SK-N-SH treated with all-trans-retinoic acid at 6 μM for 48 hours (cell line): ENCODE results near the gene IFT80.

Experiments used
- ARNTL ChIP-seq: fragments of 450-650 bp; formaldehyde crosslinking; IDR thresholded peaks from 2 replicates; pipeline ENCODE4 v1.5.0; 2020; ENCODE audit warnings: low read depth, mild to moderate bottlenecking, moderate library complexity, borderline replicate concordance
- CSDC2 ChIP-seq: fragments of 250-450 bp; sonication (Bioruptor Pico); IDR thresholded peaks from 2 replicates; pipeline ENCODE4 v1.5.0; 2020; ENCODE audit warnings: mild to moderate bottlenecking, moderate library complexity
- RARB ChIP-seq: fragments of 250-450 bp; sonication (Bioruptor Pico); IDR thresholded peaks from 2 replicates; pipeline ENCODE4 v1.8.0; 2021; ENCODE audit warnings: mild to moderate bottlenecking, moderate library complexity
- TCF4 ChIP-seq: fragments of 250-450 bp; sonication (Bioruptor Pico); IDR thresholded peaks from 2 replicates; pipeline ENCODE4 v1.8.0; 2021; ENCODE audit warnings: mild to moderate bottlenecking, moderate library complexity, borderline replicate concordance
- ZC3H10 ChIP-seq: fragments of 250-450 bp; sonication (Bioruptor Pico); IDR thresholded peaks from 2 replicates; pipeline ENCODE4 v1.5.1; 2021; ENCODE audit warnings: mild to moderate bottlenecking, moderate library complexity
- ZFP3 ChIP-seq: fragments of 250-450 bp; sonication (Bioruptor Pico); IDR thresholded peaks from 2 replicates; pipeline ENCODE4 v1.5.0; 2020; ENCODE audit warnings: mild to moderate bottlenecking, moderate library complexity
- ZNF565 ChIP-seq: fragments of 450-650 bp; formaldehyde crosslinking; conservative IDR thresholded peaks from 2 replicates; pipeline ENCODE4 v1.5.0; 2020; ENCODE audit warnings: low read depth, mild to moderate bottlenecking, moderate library complexity
- ZNF8 ChIP-seq: fragments of 450-650 bp; formaldehyde crosslinking; IDR thresholded peaks from 2 replicates; pipeline ENCODE4 v1.5.0; 2020; ENCODE audit warnings: mild to moderate bottlenecking, moderate library complexity

- no peak for TF ChIP-seq ZC3H10 (CRISPR knock-in tag)
- TF ChIP-seq ZNF8: no peak
- no peak for TF ChIP-seq TCF4 (CRISPR knock-in tag)
- TF ChIP-seq ZNF565 (CRISPR knock-in tag): no peak
- TF ChIP-seq RARB (CRISPR knock-in tag): no peak
- no peak for TF ChIP-seq ARNTL (CRISPR knock-in tag)
- TF ChIP-seq ZFP3: no peak
- TF ChIP-seq CSDC2 (CRISPR knock-in tag): no peak
Observed at GRCh38 chr3:160417311-160417710, 18.3 kb upstream of the IFT80 start.
